GM12878 (cell line): ENCODE data around the gene WASF2. TPM values are rescaled to one million over a fixed set of nuclear protein-coding genes. Genes with fewer than 3 reads are reported as not detected.

Source experiments
- ATAC-seq: fragments of 200-7000 bp; cut with Tn5 transposase; 3 replicates; pipeline ENCODE4 v1.9.1; 2020; ENCODE audit warnings: mild to moderate bottlenecking, moderate library complexity
- BruUV-seq: library from RNA; stranded (reverse); fragments of 400-500 nt; replicated peaks from 2 replicates; lab custom pipeline; 2021; lab: Mats Ljungman, UMichigan
- CTCF ChIA-PET: fragments of 300-600 bp; sonication (Branson Sonifier 250); formaldehyde crosslinking; extraction: SDS; loops from one replicate; lab custom pipeline; 2021; ENCODE audit warnings: inconsistent platforms; lab: Yijun Ruan, JAX
- POLR2A ChIA-PET: fragments of 350-600 bp; formaldehyde crosslinking; extraction: SDS; loops from one replicate; lab custom pipeline; 2021; ENCODE audit warnings: inconsistent platforms; lab: Charles Lee
- RAD21 ChIA-PET: fragments of 300-600 bp; sonication (Branson Sonifier 250); formaldehyde crosslinking; loops from one replicate; lab custom pipeline; 2023; ENCODE audit warnings: antibody characterized with exemption; ENCODE audit not compliant: unreplicated experiment; lab: Charles Lee
- SMC1A ChIA-PET: fragments of 300-600 bp; sonication (Branson Sonifier 250); formaldehyde crosslinking; loops from one replicate; lab custom pipeline; 2023; ENCODE audit not compliant: unreplicated experiment, uncharacterized antibody; lab: Charles Lee
- DNase-seq: peaks from one replicate; pipeline ENCODE4 v3.0.0-alpha.2; 2011; ENCODE audit warnings: low read depth, low spot score
- FAIRE-seq: peaks from 3 replicates; lab custom pipeline; 2011; peaks lifted over from hg19 to GRCh38; lab: Jason Lieb, UNC
- H2AFZ ChIP-seq: 2 replicates; pipeline ENCODE4 v1.6.0; 2011; ENCODE audit warnings: low read depth, low read length, control low read depth; ENCODE audit not compliant: control insufficient read depth
- H3K27ac ChIP-seq: 2 replicates; pipeline ENCODE4 v1.5.1; 2011; ENCODE audit warnings: control low read depth; ENCODE audit not compliant: control insufficient read depth, insufficient read depth
- H3K27me3 ChIP-seq, 2 experiments: replicated peaks in 1 of 2; 2 replicates each; pipeline versions ENCODE4 v1.6.0 to v1.6.1; 2011; ENCODE audit warnings: low read length in 1 of 2; ENCODE audit not compliant: control insufficient read depth in 2 of 2, insufficient read depth in 2 of 2
- H3K36me3 ChIP-seq, 2 experiments: 2 replicates each; pipeline ENCODE4 v1.5.1; 2011; ENCODE audit warnings: low read length in 1 of 2; ENCODE audit not compliant: control insufficient read depth in 2 of 2, insufficient read depth in 2 of 2
- H3K4me1 ChIP-seq: 2 replicates; pipeline ENCODE4 v1.6.1; 2011; ENCODE audit warnings: mild to moderate bottlenecking, low read length, moderate library complexity, mixed read lengths; ENCODE audit not compliant: control insufficient read depth, insufficient read depth
- H3K4me2 ChIP-seq: 2 replicates; pipeline ENCODE4 v1.6.0; 2011; ENCODE audit warnings: control low read depth; ENCODE audit not compliant: control insufficient read depth, insufficient read depth
- H3K4me3 ChIP-seq: fragments of 200-600 bp; sonication (generic); 2 replicates; pipeline ENCODE4 v1.5.1; 2016
- H3K79me2 ChIP-seq: 2 replicates; pipeline ENCODE4 v1.6.0; 2011; ENCODE audit warnings: low read length; ENCODE audit not compliant: control insufficient read depth, insufficient read depth
- H3K9ac ChIP-seq: 2 replicates; pipeline ENCODE4 v1.8.0; 2011; ENCODE audit warnings: low read length, control low read depth, mixed read lengths; ENCODE audit not compliant: control insufficient read depth, insufficient read depth
- H3K9me3 ChIP-seq: replicated peaks from 3 replicates; pipeline ENCODE4 v1.5.1; 2011; ENCODE audit warnings: mild to moderate bottlenecking, low read length; ENCODE audit not compliant: control insufficient read depth, insufficient read depth
- H4K20me1 ChIP-seq: 2 replicates; pipeline ENCODE4 v1.6.0; 2011; ENCODE audit not compliant: control insufficient read depth, insufficient read depth
- ATF7 ChIP-seq: fragments of 450-650 bp; IDR thresholded peaks from 2 replicates; pipeline ENCODE4 v1.6.1; 2016; ENCODE audit warnings: low read depth, mild to moderate bottlenecking
- BHLHE40 ChIP-seq, 2 experiments: fragments of 450-650 bp in 1 of 2; IDR thresholded peaks; 2 replicates each; pipeline ENCODE4 v1.6.1; 2011 to 2017; ENCODE audit warnings: low read depth in 2 of 2, borderline replicate concordance in 1 of 2, improper control_type of control experiment in 1 of 2, low read length in 1 of 2, mild to moderate bottlenecking in 1 of 2
- IRF5 ChIP-seq: fragments of 450-650 bp; IDR thresholded peaks from 2 replicates; pipeline ENCODE4 v1.6.1; 2017; ENCODE audit warnings: borderline replicate concordance
- JUND ChIP-seq: IDR thresholded peaks from 2 replicates; pipeline ENCODE4 v1.6.1; 2012; ENCODE audit warnings: low read depth, mild to moderate bottlenecking, low read length, improper control_type of control experiment, moderate library complexity
- SUZ12 ChIP-seq: fragments of 200-600 bp; sonication (generic); IDR thresholded peaks from one replicate; pipeline ENCODE4 v1.6.1; 2018; ENCODE audit warnings: antibody characterized with exemption, mild to moderate bottlenecking; ENCODE audit not compliant: unreplicated experiment
- WGBS: methylation state at CpG from one replicate; pipeline ENCODE4 v1.1.6; 2016; ENCODE audit warnings: low lambda C conversion rate; ENCODE audit not compliant: insufficient replicate concordance, insufficient coverage; ENCODE audit errors: missing lambda C conversion rate; 5-methylcytosine and 5-hydroxymethylcytosine counted together
- in situ Hi-C: fragments of 300-500 bp; cut with MboI; formaldehyde crosslinking; loops from 9 replicates; pipeline ENCODE4 v1.14.3; 2018; ENCODE audit warnings: mixed read lengths
- intact Hi-C: fragments of 100-400 bp; cut with micrococcal nuclease; formaldehyde crosslinking; loops from one replicate; pipeline ENCODE4 v1.14.2; 2022; ENCODE audit not compliant: unreplicated experiment
- polyA plus RNA-seq, 11 experiments: library from polyadenylated mRNA; depleted of rRNA in 4 of 11; unstranded in 6 of 11; stranded (reverse) in 5 of 11; fragments of >200 nt; fragmentation: Nextera tagmentation in 4 of 11; fragmentation: Illumina TruSeq in 1 of 11; extraction: Ambion mirVana in 4 of 11; extraction: Trizol in 1 of 11; gene quantifications; 1 replicate in 1 of 11; 2 replicates in 10 of 11; pipeline versions ENCODE4 v1.2.1 to v1.2.3, GENCODE V29; 2011 to 2016; ENCODE audit warnings: inconsistent platforms in 2 of 11, missing spikeins in 2 of 11, low read depth in 1 of 11
- total RNA-seq, 4 experiments: library from RNA; depleted of rRNA in 3 of 4; stranded (reverse); fragments of >200 nt in 3 of 4; fragmentation: Illumina TruSeq in 1 of 4; extraction: Trizol in 1 of 4; gene quantifications; 2 replicates each; pipeline versions ENCODE4 v1.2.1 to v1.2.3, GENCODE V29; 2013 to 2021

The WASF2 gene
- total and polyA plus RNA-seq, 10 of the 15 experiments (the other 5 are each of a cell fraction or from before 2014, with no cell fraction given): 7.0 to 111 (median 37.1) TPM

- peak overlapping the region; percentile 71; the same call in 1 of the 2 replicates for H3K4me3 ChIP-seq
- no peaks in the 10 kb centered on the region for H3K36me3 ChIP-seq
- ATAC-seq: peak; percentile 15
- H3K4me1 ChIP-seq: peaks cover 8% of the 10 kb centered on the region
- DNase-seq: no peak
- FAIRE-seq: no peak
- no peaks in the 10 kb centered on the region for H3K79me2 ChIP-seq
- RAD21 ChIA-PET: interaction anchor here (0.9 to 2.8 kb wide), 10 partner anchors 26 to 346 kb away, joined by 3 to 11 read pairs (median 4); partner anchors contain the start of genes AHDC1 and FAM76A
- no peaks in the 10 kb centered on the region for H4K20me1 ChIP-seq
- in situ Hi-C loops: loop anchor here (5.0 kb wide), 3 partner anchors 89 to 289 kb away; no protein-coding TSS in a partner anchor
- 39% methylated on average over 13 of the region's 13 CpGs for WGBS
- no peak overlapping the region for H3K27ac ChIP-seq
- no peaks in the 10 kb centered on the region for H3K9me3 ChIP-seq
- CTCF ChIA-PET: interaction anchor here (0.6 to 9.0 kb wide), 21 partner anchors 16 to 390 kb away, joined by 3 to 242 read pairs (median 6); partner anchors contain the start of gene MAP3K6
- peak overlapping the region; percentile 98; the same call in 1 of the 2 replicates for H3K4me2 ChIP-seq
- intact Hi-C loops: loop anchor here (1.0 kb wide), 1 partner anchor 215 kb away; no protein-coding TSS in a partner anchor
- SMC1A ChIA-PET: interaction anchor here (1.0 to 2.3 kb wide), 11 partner anchors 25 to 347 kb away, joined by 3 to 13 read pairs (median 4); partner anchors contain the start of genes MAP3K6 and SYTL1
- H2AFZ ChIP-seq: peak overlapping the region; percentile 70
- no peak overlapping the region for H3K9ac ChIP-seq
- H3K27me3 ChIP-seq: no peaks in the 10 kb centered on the region
- no peak for TF ChIP-seq SUZ12
- peak; percentile 90 for TF ChIP-seq ATF7
- TF ChIP-seq JUND: 0 out of 2 replicates have a peak, but pooled peaks have one; percentile 12
- no peak for TF ChIP-seq IRF5
- TF ChIP-seq BHLHE40 (IDR thresholded peaks at IDR 0.05; ENCODE audit: borderline replicate concordance in 1 of 2, low read depth in 2 of 2, low read length in 1 of 2): peak in 1 of 2 experiments; percentile 59; a peak in 2 of 4 replicates
- POLR2A ChIA-PET: interaction anchor here (0.7 to 1.3 kb wide), 5 partner anchors 14 to 1114 kb away, joined by 3 to 6 read pairs (median 5); no protein-coding TSS in a partner anchor
- no TSS peak for BruUV-seq
Observed at GRCh38 chr1:27391511-27392095, 98.4 kb downstream of the WASF2 start.
